Measurements from ENCODE around the gene SORBS2.
A peak's percentile ranks its signal among the peaks of the same experiment; 100 is the strongest.

The SORBS2 gene

GRCh38 chr4:185602397-185602796, 209.6 kb downstream of the SORBS2 start:
- Histone ChIP-seq H3K4me3 (ENCODE audit: low read length in 2 of 2) (no peak overlapping the region), H3K9ac (ENCODE audit: low read length in 2 of 2) (no peak overlapping the region), H3K27me3 (ENCODE audit: control insufficient read depth in 1 of 2, insufficient read depth in 2 of 2, low read length in 2 of 2) (no peaks in the 10 kb centered on the region), H3K9me3 (ENCODE audit: control insufficient read depth in 2 of 2, low read length in 2 of 2) (no peaks in the 10 kb centered on the region), H3K27ac (ENCODE audit: low read length) (no peak overlapping the region), H3K4me1 (ENCODE audit: control insufficient read depth, insufficient read depth, low read length) (peaks cover 14% of the 10 kb centered on the region), H3K36me3 (ENCODE audit: control insufficient read depth in 2 of 2, insufficient read depth in 2 of 2, low read length in 2 of 2) (peaks cover 0 to 3% of the 10 kb centered on the region in 2 donors)

GRCh38 chr4:185600801-185601434, 211.1 kb downstream of the SORBS2 start:
- Histone ChIP-seq H3K36me3 (ENCODE audit: control insufficient read depth in 2 of 2, insufficient read depth in 2 of 2, low read length in 2 of 2) (no peaks in the 10 kb centered on the region), H3K27me3 (ENCODE audit: control insufficient read depth in 1 of 2, insufficient read depth in 2 of 2, low read length in 2 of 2) (no peaks in the 10 kb centered on the region), H3K4me3 (ENCODE audit: low read length in 2 of 2) (no peak overlapping the region), H3K27ac (ENCODE audit: low read length) (peak overlapping the region; percentile 86), H3K4me1 (ENCODE audit: control insufficient read depth, insufficient read depth, low read length) (peaks cover 14% of the 10 kb centered on the region), H3K9ac (ENCODE audit: low read length in 2 of 2) (no peak overlapping the region), H3K9me3 (ENCODE audit: control insufficient read depth in 2 of 2, low read length in 2 of 2) (no peaks in the 10 kb centered on the region)

GRCh38 chr4:185599553-185600243, 212.3 kb downstream of the SORBS2 start:
- Histone ChIP-seq H3K9ac (ENCODE audit: low read length in 2 of 2) (peak overlapping the region in 1 of 2 donors; percentile 13), H3K4me3 (ENCODE audit: low read length in 2 of 2) (peak overlapping the region in 1 of 2 donors; percentile 3), H3K36me3 (ENCODE audit: control insufficient read depth in 2 of 2, insufficient read depth in 2 of 2, low read length in 2 of 2) (no peaks in the 10 kb centered on the region), H3K9me3 (ENCODE audit: control insufficient read depth in 2 of 2, low read length in 2 of 2) (no peaks in the 10 kb centered on the region), H3K27me3 (ENCODE audit: control insufficient read depth in 1 of 2, insufficient read depth in 2 of 2, low read length in 2 of 2) (no peaks in the 10 kb centered on the region), H3K27ac (ENCODE audit: low read length) (peak overlapping the region; percentile 86), H3K4me1 (ENCODE audit: control insufficient read depth, insufficient read depth, low read length) (peaks cover 14% of the 10 kb centered on the region)

- Histone ChIP-seq H3K27ac (ENCODE audit: low read length) (peak overlapping the region; percentile 86), H3K9ac (ENCODE audit: low read length in 2 of 2) (no peak overlapping the region), H3K27me3 (ENCODE audit: control insufficient read depth in 1 of 2, insufficient read depth in 2 of 2, low read length in 2 of 2) (no peaks in the 10 kb centered on the region)
Observed at GRCh38 chr4:185598846-185599552, 213.0 kb downstream of the SORBS2 start.

GRCh38 chr4:185597532-185598188, 214.3 kb downstream of the SORBS2 start:
- Histone ChIP-seq H3K27me3 (ENCODE audit: control insufficient read depth in 1 of 2, insufficient read depth in 2 of 2, low read length in 2 of 2) (no peaks in the 10 kb centered on the region), H3K36me3 (ENCODE audit: control insufficient read depth in 2 of 2, insufficient read depth in 2 of 2, low read length in 2 of 2) (no peaks in the 10 kb centered on the region), H3K4me1 (ENCODE audit: control insufficient read depth, insufficient read depth, low read length) (peaks cover 20% of the 10 kb centered on the region), H3K4me3 (ENCODE audit: low read length in 2 of 2) (no peak overlapping the region), H3K27ac (ENCODE audit: low read length) (peak overlapping the region; percentile 6), H3K9me3 (ENCODE audit: control insufficient read depth in 2 of 2, low read length in 2 of 2) (no peaks in the 10 kb centered on the region), H3K9ac (ENCODE audit: low read length in 2 of 2) (peak overlapping the region in 1 of 2 donors; percentile 6)

More at GRCh38 chr4:185598846-185599552, 213.0 kb downstream of the SORBS2 start:
- H3K4me1 ChIP-seq (ENCODE audit: control insufficient read depth, insufficient read depth, low read length) = peaks cover 14% of the 10 kb centered on the region
- no peaks in the 10 kb centered on the region for H3K9me3 ChIP-seq (ENCODE audit: control insufficient read depth in 2 of 2, low read length in 2 of 2)
- H3K4me3 ChIP-seq (ENCODE audit: low read length in 2 of 2) = no peak overlapping the region
- H3K36me3 ChIP-seq (ENCODE audit: control insufficient read depth in 2 of 2, insufficient read depth in 2 of 2, low read length in 2 of 2) = no peaks in the 10 kb centered on the region

GRCh38 chr4:185592845-185593488, 219.0 kb downstream of the SORBS2 start:
- Histone ChIP-seq H3K9ac (ENCODE audit: low read length in 2 of 2) (peak overlapping the region; percentile 23 to 30), H3K4me1 (ENCODE audit: control insufficient read depth, insufficient read depth, low read length) (peaks cover 17% of the 10 kb centered on the region), H3K27ac (ENCODE audit: low read length) (peak overlapping the region; percentile 76), H3K4me3 (ENCODE audit: low read length in 2 of 2) (peak overlapping the region in 1 of 2 donors; percentile 23), H3K9me3 (ENCODE audit: control insufficient read depth in 2 of 2, low read length in 2 of 2) (no peaks in the 10 kb centered on the region), H3K27me3 (ENCODE audit: control insufficient read depth in 1 of 2, insufficient read depth in 2 of 2, low read length in 2 of 2) (no peaks in the 10 kb centered on the region), H3K36me3 (ENCODE audit: control insufficient read depth in 2 of 2, insufficient read depth in 2 of 2, low read length in 2 of 2) (no peaks in the 10 kb centered on the region)

GRCh38 chr4:185592438-185592837, 219.6 kb downstream of the SORBS2 start:
- H3K4me3 ChIP-seq (ENCODE audit: low read length in 2 of 2) = no peak overlapping the region
- no peaks in the 10 kb centered on the region for H3K36me3 ChIP-seq (ENCODE audit: control insufficient read depth in 2 of 2, insufficient read depth in 2 of 2, low read length in 2 of 2)
- no peak overlapping the region for H3K9ac ChIP-seq (ENCODE audit: low read length in 2 of 2)
- peaks cover 17% of the 10 kb centered on the region for H3K4me1 ChIP-seq (ENCODE audit: control insufficient read depth, insufficient read depth, low read length)
- peak overlapping the region; percentile 76 for H3K27ac ChIP-seq (ENCODE audit: low read length)
- no peaks in the 10 kb centered on the region for H3K9me3 ChIP-seq (ENCODE audit: control insufficient read depth in 2 of 2, low read length in 2 of 2)
- H3K27me3 ChIP-seq (ENCODE audit: control insufficient read depth in 1 of 2, insufficient read depth in 2 of 2, low read length in 2 of 2) = no peaks in the 10 kb centered on the region

- Histone ChIP-seq H3K36me3 (ENCODE audit: control insufficient read depth in 2 of 2, insufficient read depth in 2 of 2, low read length in 2 of 2) (no peaks in the 10 kb centered on the region), H3K4me1 (ENCODE audit: control insufficient read depth, insufficient read depth, low read length) (peaks cover 17% of the 10 kb centered on the region), H3K9ac (ENCODE audit: low read length in 2 of 2) (peak overlapping the region in 1 of 2 donors; percentile 1), H3K27ac (ENCODE audit: low read length) (peak overlapping the region; percentile 41), H3K4me3 (ENCODE audit: low read length in 2 of 2) (peak overlapping the region in 1 of 2 donors; percentile 40), H3K27me3 (ENCODE audit: control insufficient read depth in 1 of 2, insufficient read depth in 2 of 2, low read length in 2 of 2) (no peaks in the 10 kb centered on the region), H3K9me3 (ENCODE audit: control insufficient read depth in 2 of 2, low read length in 2 of 2) (no peaks in the 10 kb centered on the region)
Observed at GRCh38 chr4:185591679-185592141, 220.3 kb downstream of the SORBS2 start.

GRCh38 chr4:185590982-185591381, 221.0 kb downstream of the SORBS2 start:
- no peaks in the 10 kb centered on the region for H3K9me3 ChIP-seq (ENCODE audit: control insufficient read depth in 2 of 2, low read length in 2 of 2)
- no peak overlapping the region for H3K4me3 ChIP-seq (ENCODE audit: low read length in 2 of 2)
- H3K27me3 ChIP-seq (ENCODE audit: control insufficient read depth in 1 of 2, insufficient read depth in 2 of 2, low read length in 2 of 2) = no peaks in the 10 kb centered on the region
- H3K9ac ChIP-seq (ENCODE audit: low read length in 2 of 2) = no peak overlapping the region
- H3K27ac ChIP-seq (ENCODE audit: low read length) = peak overlapping the region; percentile 41
- H3K36me3 ChIP-seq (ENCODE audit: control insufficient read depth in 2 of 2, insufficient read depth in 2 of 2, low read length in 2 of 2) = no peaks in the 10 kb centered on the region
- peaks cover 17% of the 10 kb centered on the region for H3K4me1 ChIP-seq (ENCODE audit: control insufficient read depth, insufficient read depth, low read length)

Data from stomach smooth muscle (tissue), 2 donors.